Vagina (tissue), 2 donors: ENCODE measurements around the gene SNAP47.

Source experiments
- POLR2AphosphoS5 ChIP-seq, 2 donors: sonication (generic); formaldehyde crosslinking; IDR thresholded peaks; one replicate each; pipeline ENCODE4 v1.9.0; 2017; ENCODE audit warnings: antibody characterized with exemption in 2 of 2, mild to moderate bottlenecking in 2 of 2, low read depth in 1 of 2; ENCODE audit not compliant: insufficient read depth in 1 of 2
- TF ChIP-seq, protein P1 (sequence below), 3 experiments: fragments of 450-650 bp in 2 of 3; fragments of 200-600 bp in 1 of 3; sonication (generic) in 1 of 3; IDR thresholded peaks; one replicate each; pipeline ENCODE4 v1.5.1; 2017 to 2019; ENCODE audit warnings: antibody characterized with exemption in 3 of 3, mild to moderate bottlenecking in 2 of 3, moderate library complexity in 2 of 3

DNA sequence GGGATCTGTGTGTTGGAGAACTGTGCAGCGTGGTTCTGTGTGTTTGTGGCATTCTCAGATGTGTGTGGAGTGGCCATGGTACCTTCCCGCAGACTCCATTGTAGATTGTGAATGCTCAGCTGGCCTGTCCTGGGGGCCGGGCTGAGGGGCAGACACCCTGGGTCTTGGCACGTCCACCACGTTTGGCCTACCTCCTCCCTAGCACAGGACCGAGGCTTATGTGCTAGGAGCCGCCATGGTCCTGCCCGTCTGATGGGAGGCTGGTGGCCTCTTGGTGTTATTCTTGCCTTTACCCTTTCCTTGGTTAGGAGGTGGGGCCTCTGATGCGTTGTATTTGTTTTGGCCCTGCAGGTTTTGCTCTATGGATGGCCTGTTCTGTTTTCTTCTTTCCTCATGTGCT, 25.1 kb downstream of the SNAP47 start:
- TF ChIP-seq, protein P1, sequence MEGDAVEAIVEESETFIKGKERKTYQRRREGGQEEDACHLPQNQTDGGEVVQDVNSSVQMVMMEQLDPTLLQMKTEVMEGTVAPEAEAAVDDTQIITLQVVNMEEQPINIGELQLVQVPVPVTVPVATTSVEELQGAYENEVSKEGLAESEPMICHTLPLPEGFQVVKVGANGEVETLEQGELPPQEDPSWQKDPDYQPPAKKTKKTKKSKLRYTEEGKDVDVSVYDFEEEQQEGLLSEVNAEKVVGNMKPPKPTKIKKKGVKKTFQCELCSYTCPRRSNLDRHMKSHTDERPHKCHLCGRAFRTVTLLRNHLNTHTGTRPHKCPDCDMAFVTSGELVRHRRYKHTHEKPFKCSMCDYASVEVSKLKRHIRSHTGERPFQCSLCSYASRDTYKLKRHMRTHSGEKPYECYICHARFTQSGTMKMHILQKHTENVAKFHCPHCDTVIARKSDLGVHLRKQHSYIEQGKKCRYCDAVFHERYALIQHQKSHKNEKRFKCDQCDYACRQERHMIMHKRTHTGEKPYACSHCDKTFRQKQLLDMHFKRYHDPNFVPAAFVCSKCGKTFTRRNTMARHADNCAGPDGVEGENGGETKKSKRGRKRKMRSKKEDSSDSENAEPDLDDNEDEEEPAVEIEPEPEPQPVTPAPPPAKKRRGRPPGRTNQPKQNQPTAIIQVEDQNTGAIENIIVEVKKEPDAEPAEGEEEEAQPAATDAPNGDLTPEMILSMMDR (IDR thresholded peaks at IDR 0.05): no peak
- no peak for TF ChIP-seq POLR2AphosphoS5 (IDR thresholded peaks at IDR 0.05; ENCODE audit: insufficient read depth in 1 of 2, low read depth in 1 of 2)
